Inflammatory macrophage (primary cell): Measurements from ENCODE around the gene FOXN1.
"Not testable (repeated sequence)": the region's sequence is repeated elsewhere in the genome, so short reads cannot be mapped to it uniquely, and the experiment has no call there.

Experiments used
- DNase-seq, 2 donors: peaks; one replicate each; pipeline ENCODE4 v3.0.0-alpha.2; 2020 to 2022
- total RNA-seq, 18 experiments: gene quantifications; one replicate each; lab custom pipeline; 2026; ENCODE audit warnings: mixed read lengths in 6 of 18, inconsistent platforms in 2 of 18; lab: John Stamatoyannopoulos, UW

Gene FOXN1, protein sequence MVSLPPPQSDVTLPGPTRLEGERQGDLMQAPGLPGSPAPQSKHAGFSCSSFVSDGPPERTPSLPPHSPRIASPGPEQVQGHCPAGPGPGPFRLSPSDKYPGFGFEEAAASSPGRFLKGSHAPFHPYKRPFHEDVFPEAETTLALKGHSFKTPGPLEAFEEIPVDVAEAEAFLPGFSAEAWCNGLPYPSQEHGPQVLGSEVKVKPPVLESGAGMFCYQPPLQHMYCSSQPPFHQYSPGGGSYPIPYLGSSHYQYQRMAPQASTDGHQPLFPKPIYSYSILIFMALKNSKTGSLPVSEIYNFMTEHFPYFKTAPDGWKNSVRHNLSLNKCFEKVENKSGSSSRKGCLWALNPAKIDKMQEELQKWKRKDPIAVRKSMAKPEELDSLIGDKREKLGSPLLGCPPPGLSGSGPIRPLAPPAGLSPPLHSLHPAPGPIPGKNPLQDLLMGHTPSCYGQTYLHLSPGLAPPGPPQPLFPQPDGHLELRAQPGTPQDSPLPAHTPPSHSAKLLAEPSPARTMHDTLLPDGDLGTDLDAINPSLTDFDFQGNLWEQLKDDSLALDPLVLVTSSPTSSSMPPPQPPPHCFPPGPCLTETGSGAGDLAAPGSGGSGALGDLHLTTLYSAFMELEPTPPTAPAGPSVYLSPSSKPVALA
- 0 to 0.10 (median 0) reads per million in 18 experiments for total RNA-seq

DNA sequence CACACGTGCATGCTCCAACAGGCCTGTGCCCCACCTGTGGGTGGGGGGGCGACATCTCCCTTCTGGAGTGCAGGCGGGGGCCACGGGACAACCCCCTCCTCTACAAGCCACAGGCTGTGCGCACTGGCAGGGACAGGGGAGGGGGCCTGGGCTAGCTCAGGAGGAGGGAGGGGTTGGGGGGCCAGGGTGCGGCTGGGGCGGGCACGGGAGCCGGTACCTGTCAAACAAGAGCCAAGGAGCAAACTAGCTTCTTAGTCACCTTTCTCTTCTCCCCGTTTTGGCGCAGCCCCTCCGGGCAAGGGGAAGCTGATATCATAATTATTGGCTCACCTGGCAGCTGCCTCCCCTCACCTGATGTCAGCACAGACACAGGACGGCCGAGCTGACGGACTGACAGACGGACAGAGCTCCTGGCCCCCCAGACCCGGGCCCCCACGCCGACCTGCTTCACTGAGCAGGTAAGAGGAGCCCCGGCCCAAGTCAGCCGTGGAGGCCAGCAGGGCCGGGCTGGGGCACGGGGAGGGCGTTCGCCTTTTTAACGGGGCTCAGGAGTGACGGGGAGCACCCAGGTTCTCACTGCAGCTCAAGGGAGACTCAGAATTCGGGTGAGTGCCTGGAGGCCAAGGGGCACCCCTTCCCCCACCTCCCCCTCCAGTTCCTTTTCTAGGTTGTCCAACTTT, at the start of gene FOXN1:
TSS of gene FOXN1 (plus strand) at position 363 of the 680 bp plus-strand sequence. CDS start 17,622 bp downstream, outside the sequence.
- DNase-seq, result no peak

GRCh38 chr17:28457890-28458289, 48.3 kb upstream of the FOXN1 start:
- DNase-seq, result no peak

DNA sequence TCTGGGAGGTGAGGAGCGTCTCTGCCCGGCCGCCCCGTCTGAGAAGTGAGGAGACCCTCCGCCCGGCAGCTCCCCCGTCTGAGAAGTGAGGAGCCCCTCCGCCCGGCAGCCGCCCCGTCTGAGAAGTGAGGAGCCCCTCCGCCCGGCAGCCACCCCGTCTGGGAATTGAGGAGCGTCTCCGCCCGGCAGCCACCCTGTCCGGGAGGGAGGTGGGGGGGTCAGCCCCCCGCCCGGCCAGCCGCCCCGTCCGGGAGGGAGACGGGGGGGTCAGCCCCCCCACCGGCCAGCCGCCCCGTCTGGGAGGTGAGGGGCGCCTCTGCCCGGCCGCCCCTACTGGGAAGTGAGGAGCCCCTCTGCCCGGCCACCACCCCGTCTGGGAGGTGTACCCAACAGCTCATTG, 47.3 kb upstream of the FOXN1 start:
- DNase-seq, result not testable (repeated sequence)

DNA sequence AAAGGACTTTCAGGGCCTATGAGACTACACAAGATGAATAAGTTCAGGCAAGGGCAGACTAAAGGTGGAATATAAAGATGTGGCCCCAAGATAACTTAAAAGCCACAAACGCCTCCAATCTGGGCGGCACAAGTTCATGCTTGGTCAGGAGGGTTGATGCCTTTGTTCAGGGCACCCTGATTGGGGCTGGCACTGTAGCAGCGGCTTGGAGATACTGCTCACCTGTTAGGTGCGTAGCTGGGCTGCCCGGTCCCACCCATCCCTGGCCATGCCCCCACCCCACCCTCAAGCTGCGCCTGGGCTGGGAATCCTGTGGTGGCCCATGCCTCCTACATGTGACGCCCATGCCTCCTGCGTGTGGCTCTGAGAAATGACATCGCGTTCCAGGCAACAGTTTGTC, 45.2 kb upstream of the FOXN1 start:
- DNase-seq, result no peak

DNA sequence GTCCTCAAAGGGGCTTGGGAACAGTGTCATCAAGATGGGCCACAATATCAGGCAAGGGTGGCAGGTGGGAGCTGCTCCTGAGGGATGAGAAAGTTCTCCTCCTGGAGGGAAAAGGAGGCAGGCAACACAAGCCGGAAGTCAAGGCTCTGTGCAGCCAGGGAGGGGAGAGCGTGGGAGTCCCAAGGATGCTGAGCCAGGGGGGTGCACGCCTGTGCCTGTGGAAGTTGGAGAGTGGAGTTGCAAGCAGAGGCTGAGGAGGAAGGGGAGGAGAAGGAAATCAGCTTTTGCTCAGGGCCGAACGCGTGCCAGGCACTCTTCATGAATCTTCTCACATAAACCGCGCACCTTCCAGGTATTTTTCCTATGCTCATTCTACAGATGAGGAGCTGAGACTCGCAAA, 40.1 kb upstream of the FOXN1 start:
- DNase-seq, result no peak

DNA sequence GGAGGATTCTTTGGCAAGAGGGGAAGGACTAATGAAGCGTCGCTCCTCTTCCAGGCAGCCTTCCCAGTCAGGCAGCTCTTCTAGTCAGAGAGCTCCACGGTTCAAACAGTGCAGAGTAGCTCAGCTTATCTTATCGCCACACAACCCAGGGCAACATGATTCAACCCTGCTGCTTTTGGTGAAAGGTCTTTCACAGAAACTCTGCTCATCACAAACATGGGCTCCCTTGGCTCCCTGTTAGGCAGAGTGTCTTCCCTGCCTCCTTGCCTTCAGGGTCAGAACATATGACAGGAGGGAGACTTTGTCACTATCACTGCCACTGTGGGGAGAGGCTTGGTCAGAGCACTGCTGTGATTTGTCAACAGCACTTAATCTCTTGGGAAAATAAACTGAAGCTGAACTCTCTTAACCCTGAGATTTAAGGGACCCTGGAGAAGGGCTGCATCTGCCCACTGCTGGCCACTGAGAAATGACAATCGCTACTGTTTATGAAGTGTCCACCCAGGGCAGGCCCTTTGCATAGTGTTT, 39.6 kb upstream of the FOXN1 start:
- no peak for DNase-seq

DNA sequence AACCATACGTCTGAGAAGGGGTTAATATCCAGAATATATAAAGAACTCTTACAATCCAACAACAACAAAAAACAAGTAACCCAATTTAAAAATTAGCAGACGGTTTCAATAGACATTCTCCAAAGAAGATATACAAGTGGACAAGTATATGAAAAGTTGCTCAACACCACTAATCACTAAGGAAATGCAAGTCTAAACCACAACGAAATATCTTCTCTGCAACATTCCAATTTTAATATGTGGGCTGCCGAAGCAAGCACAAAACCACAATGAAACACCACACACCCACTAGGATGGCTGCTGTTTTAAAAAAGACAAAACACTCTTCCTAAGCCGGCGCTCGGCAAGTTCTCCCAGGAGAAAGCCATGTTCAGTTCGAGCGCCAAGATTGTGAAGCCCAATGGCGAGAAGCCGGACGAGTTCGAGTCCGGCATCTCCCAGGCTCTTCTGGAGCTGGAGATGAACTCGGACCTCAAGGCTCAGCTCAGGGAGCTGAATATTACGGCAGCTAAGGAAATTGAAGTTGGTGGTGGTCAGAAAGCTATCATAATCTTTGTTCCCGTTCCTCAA, 38.6 kb upstream of the FOXN1 start:
- DNase-seq, result peak; percentile 73 to 76

GRCh38 chr17:28468033-28468735, 38.0 kb upstream of the FOXN1 start:
- DNase-seq, result peak in 1 of 2 donors; percentile 12

GRCh38 chr17:28468781-28469180, 37.4 kb upstream of the FOXN1 start:
- DNase-seq, result no peak

- no peak for DNase-seq
These were observed 36.8 kb upstream of the FOXN1 start for GRCh38 chr17:28469376-28469775.

DNA sequence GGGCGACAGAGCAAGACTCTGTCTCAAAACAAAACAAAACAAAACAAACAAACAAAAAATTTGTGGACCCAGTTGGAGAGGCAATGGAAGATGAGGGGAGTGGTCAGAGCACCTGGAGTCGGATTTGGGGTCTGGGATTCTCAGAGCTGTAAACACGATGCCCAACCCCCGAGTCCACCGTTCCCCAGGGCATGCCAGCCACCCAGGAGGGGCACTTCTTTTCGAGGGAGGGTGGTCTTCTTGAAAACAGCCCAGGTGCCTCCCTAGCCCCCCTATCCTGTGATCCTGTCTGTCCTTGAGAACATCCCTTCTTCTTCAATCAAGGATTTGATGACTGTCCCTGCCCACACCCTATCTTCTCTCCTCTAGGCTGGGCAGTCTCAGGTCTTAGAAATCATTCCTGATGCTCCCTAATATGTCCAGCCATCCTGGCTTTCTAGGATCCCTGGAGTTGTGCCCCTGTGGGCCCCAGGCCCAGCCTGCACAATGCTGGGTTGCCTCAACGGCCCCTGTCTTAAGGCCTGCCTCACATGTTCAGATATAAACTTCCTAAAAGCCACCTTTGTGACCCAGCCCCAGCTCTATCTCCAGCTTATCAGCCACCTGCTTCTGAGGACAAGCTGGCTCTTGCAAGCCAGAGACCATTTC, 35.8 kb upstream of the FOXN1 start:
- DNase-seq, result no peak

GRCh38 chr17:28470914-28471366, 35.2 kb upstream of the FOXN1 start:
- DNase-seq, result no peak

DNA sequence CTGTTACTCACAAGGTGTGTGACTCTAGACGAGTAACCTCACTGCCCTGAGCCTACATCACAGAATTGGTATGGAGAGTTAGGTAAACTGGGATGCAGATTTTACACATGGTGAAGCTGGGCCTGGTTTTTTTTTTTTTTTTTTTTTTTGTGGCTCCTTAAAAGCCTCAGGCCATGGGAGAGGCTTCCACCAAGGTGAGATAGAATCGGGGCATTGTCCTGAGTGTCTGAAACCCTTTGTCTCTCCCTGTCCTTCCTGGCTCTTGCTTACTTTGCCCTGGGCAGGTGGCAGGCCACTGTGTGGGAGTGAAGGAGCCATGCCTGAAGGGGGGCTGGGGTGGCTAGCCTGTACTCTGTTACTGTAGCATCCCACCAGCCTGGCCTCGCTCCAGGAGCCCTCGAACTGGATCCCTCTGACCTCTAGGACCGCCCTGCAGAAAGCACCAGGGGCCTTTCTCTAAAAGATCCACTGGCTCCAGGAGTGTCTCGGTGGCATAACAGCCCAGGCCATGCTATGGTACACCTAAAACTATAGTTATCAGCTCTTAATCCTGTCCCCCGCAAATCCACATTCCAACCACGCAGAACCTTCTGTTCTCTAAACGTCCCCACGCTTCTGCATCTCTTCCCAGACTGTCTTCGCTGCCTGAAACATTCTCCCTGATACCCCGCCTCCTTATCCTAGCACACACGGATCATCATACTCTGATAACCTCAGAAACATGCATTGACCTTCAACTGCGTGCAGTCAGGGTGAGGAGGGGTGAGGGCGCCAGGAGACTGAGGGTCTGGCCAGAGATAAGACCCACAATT, 34.4 kb upstream of the FOXN1 start:
- DNase-seq, result no peak

- DNase-seq, result no peak
These were observed 33.2 kb upstream of the FOXN1 start for GRCh38 chr17:28472871-28473497.

GRCh38 chr17:28473542-28473941, 32.6 kb upstream of the FOXN1 start, which contains the start of gene SLC13A2:
Gene SLC13A2, plus strand, starts transcription at chr17:28473644. Its CDS starts 69 bp downstream, at chr17:28473713.
- no peak for DNase-seq

DNA sequence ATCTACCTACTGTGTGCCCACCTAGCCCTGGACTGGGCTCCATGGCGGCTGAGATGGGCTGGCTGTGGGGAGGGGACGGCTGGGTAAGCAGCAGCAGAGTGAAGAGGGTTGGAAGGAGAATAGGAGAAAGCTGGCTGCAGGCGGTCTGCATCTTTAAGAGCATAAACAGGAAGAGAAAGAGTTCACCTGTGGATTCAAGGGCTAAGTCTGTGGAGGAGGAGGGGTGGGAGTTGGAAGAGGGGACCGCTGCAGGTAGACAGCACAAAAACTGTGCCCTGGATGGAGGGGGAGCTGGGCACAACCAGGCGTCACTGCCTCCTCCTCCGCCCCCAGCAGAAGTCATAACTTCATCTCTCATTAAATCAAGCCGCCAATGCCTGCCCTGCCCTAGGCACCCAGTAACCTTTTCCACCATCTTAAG, 32.0 kb upstream of the FOXN1 start:
- no peak for DNase-seq

- peak; percentile 20 to 42 for DNase-seq
These were observed 30.8 kb upstream of the FOXN1 start for GRCh38 chr17:28475151-28475900.

DNA sequence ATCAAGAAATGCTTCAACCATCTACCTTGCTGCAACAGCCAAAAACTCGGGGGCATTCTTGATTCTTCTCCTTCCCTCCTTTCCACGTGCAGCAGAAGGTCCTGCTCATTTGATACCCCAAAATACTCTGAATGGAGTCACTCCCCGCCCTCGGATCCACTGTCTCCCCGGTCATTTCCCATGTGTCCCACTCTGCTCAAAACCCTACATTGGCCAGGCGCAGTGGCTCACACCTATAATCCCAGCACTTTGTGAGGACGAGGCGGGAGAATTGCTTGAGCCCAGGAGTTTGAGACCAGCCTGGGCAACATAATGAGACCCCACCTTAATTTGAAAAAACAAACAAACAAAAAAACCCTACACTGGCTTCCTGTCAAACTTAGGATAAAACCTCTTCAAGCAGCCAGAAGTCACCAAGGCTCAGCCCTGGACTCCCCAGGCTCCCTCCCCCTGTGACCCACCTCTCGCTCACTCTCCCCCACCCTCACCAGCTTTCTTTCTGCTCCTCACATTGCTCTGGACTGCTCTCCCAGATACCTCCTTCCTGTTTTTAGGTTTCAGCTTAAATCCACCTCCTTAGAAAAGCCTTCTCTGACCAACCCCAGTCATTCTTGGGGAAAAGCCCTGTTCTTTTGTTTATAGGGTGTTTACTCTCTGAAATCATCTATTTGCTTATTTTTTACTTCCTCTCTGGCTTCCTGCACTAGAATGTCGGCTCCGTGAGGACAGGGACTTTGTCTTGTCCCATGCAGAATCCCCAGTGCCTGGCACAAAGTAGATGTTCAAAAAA, 29.9 kb upstream of the FOXN1 start:
- DNase-seq, result no peak
